Midbrain (tissue), 1 donor: ENCODE results near the gene CIB4.

Experiments
- DNase-seq: peaks from one replicate; lab custom pipeline; 2025; lab: John Stamatoyannopoulos, UW

Gene CIB4

DNA sequence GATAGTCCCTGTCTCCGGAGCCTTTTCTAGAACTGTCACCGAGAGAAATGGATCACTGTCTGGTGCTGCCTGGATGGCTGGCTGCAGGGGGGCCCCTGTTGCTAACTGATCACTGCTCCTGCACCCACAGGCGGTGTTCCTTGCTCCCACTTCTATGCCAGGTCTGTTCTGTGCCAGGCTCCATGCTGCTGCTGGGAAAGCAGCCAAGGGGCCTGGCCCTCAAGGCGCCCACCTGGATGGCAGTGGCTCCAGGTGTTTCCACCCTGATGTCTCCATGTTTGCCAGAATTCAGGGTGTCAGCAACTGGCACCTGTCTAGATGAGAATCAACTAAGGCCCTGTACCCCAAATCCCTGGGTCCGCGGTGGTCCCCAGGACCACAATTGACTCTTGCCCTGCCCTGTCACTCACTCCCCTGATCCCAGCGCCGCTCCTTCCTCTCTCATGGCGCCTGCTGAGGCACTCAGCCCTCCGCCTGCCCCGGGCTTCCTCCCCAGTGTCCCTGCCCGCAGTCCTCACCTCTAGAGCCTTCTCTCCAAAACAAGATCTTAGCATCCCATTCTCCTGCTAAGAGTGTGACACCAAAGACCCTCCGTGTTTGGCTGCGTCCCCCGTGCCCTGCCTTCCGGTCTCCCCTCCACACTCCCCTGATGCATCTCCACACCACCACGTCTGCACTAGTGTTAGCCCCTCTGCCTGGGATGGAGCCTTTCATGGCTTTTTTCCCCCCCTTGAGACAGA is 90.7 kb downstream of the CIB4 start:
- DNase-seq, result no peak

DNA sequence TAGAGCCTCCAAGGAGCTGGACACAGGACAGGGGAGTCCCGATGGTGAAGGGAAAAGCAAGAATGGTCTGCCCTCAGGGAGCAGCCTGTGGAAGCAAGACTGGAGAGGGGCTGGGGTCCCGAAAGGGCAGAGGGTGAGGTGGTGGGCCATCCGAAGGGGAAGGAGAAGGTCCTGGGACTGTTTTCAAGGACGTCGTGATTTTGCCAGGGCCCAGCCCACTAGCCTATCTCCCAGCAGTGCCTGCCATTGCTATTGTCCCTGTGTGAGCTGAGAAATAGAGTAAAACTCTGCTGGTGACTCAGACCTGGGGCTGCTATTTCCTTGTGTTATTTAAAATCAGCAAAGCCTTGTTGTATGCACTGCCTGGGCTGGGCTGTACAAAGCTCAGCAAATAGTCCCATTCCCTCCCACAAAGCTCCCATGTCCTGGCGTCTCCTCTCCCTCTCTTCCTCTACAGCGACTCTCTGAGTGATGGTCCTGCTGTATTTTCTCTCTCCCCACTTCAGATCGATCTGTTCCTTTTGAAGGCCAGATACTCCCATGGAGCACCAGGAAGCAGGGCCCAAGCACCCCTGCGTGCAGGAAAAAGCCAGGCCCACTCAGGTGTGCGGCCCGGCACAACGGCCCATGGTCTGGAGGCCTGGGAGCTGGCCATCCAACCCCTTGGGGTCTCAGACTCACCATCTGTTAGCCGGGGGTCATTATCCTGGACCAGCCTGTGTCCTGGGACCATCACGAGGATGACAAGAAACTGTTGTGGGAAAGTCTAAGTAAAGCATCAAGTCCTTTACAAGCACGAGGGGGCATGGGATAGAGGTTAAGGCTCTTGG is 98.3 kb downstream of the CIB4 start:
- no peak for DNase-seq

DNA sequence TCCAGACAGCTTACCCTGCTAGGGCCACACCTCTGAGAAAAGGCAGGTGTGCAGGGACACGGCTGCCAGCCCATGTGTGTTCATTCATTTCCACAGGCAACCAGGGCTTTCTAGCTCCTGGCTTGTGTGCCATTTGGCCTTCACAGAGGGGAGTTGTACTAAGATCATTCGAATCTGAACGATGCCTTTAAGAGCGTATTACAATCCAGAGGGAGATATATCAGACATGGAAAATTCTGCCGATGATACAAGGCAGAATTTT is 99.0 kb downstream of the CIB4 start:
- no peak for DNase-seq

DNA sequence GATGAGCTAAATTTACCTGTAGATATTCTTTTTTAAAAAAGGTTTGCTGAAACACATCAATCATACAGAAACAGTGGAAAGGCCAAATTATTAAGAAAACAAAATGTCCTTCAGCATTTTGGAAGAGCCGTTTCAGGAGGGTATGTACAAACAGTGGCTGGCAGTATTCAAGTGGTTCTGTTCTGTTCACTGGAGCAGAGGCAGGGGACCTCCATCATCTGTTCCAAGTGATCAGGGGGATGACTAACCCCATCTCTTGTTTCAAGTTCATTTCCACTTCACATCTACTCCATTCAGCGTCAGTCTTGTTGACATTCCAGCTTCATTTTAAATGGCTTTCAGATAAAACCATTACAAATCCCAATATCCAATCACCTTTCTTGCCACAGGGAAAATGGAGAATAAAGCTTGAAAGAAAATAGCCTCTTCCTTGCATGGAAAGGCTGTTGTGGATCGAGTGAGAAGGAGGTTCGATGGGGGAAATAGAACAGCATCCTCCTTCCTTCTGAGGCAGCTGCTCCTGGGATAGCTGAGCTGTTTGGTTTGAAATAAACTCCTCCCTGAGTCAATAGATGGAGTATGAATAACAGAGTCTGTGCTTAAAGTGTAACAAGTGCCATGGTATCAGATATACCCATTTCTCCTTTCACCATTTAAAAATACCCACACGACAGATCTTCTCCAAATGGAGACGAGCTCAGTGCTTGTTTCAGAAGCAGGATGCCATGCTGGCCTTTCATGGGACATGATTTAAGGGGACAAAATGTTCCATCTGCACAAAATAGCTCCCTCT is 99.6 kb downstream of the CIB4 start:
- no peak for DNase-seq

DNA sequence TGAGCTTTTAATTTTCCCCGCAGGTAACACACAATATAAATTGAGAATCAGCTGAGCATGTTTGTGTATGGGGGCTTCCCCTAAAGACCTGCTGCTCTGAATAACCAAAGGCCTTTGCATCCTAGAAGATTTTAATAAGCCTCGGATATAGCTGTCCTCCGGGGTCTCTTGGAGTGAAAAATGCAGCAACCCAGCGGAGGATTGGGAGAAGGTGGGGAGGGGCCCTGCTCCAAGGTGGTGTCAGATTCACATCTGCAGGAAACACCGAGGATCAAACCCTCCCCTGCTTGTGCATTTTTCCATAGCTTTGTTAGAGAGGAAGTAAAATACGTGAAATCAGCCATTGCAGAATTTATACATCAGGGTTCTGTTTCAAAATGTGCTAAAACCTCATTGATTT is 100.2 kb downstream of the CIB4 start:
- DNase-seq, result no peak

DNA sequence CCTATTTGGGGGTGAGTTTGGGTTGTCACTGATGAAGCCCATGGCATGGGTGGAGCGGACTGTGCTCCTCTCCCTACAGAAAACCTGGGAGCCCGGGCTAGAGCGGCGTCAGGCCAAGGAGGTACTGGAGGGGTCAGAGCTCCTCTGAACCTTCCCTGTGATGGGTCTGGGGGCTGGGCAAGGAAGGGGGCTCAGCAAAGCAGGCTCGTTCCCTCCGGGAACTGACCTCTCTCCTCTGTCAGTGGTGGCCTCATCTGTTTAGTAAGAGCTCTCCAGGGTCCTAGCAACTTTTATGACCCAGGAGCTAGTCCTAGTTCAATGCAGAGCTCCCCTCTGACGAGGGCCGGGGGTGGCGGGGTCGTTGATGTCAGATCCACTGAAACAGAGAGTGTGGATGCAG is 100.9 kb downstream of the CIB4 start:
- no peak for DNase-seq

DNA sequence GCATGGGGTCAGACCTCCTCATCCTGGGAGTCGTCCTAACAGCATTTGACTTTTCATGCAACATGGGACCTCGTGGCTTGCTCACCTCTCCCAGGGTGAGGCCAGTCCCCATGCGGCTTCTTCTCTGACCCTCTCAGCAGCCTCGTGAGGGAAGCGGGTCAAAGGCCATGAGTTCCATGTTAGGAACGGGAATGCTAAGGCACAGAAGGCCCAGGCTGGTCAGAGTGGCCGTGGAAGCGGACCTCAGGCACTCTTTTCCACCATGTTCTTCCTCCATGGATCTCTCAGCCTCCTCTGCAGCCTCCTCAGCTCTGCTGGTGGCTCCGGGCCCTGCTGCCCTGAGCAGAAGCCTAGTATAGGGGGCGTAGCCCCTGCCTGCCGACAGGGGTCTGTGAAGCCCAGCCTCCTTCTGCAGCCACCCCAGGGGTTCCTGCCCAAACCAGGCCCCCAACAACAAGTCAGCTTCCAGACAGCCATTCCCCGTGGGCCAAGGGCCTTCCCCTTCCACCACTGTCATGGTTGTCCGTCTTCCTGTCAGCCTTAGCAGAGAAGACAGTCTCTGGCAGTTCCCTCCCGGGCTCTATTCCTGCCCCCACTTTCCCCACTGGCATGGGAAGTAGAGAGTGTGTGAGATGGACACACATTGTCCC is 103.2 kb downstream of the CIB4 start:
- DNase-seq, result no peak

DNA sequence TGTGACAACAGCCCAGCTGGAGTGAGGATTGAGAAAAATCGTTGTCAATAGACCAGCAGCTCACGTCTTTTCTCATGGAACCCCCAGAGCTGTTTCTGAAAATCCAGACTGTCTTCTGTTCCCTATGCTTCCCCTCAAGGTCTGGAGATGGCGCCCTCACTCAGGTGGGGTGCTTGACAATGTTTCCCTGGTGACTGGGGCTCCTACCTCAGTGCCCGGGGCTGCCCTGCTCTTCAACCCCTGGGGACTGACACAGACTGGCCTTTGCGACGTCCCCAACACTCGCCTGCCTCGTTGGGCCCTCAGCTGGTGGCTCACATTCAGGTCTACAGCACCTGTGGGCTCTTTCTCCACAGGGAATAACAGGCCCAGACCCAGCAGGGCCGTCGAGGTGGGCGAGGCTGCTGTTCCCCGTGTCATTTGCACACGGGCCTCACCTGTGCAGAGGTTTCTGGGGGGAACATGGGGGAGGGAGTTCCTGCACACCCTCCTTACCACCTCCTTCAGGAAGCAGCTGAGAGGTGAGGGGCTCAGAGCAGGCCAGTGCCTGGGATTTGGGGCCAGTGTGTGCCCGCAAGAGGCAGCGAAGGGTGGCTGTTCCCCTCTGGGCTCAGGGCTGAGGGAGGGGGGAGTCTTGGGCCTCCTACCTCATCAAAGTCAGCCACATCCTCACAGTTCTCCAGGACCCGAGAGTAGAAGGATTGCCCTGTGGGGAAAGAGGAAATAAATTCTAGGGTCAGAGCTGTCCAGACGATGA is 103.9 kb downstream of the CIB4 start:
- no peak for DNase-seq

DNA sequence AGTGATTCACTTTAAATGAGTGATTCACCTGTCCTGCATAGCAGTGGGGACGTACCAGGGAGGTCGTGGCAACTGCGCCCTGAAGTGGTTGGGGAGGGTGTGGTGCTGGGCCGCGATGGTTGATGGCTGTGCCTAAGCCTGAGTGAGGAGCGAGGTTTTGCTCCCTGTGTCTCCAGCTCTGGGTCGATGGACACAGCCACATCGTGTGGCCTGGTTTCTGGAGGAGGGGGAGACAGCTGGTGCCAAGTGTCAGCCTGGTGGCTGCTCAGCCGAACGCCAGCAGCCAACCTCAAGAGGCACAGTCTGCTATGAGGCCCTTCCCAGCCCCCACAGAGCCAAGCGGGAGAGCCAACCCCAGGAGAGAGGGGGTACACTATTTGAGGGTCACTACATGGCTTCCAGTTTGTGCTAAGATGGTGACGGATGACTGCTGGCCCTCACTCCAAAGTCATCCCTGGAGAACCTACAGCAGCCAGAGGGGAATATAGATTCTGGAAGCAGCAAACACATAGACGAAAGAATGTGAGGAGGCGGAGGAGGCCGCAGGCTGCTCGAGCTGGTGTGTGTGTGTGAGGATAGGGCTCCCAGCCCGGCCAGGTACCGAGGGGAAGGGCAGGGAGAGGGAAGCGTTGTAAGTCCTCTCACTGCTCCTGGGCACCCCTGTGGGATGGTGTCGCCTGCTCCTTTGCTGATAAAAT is 104.6 kb downstream of the CIB4 start:
- DNase-seq, result no peak

DNA sequence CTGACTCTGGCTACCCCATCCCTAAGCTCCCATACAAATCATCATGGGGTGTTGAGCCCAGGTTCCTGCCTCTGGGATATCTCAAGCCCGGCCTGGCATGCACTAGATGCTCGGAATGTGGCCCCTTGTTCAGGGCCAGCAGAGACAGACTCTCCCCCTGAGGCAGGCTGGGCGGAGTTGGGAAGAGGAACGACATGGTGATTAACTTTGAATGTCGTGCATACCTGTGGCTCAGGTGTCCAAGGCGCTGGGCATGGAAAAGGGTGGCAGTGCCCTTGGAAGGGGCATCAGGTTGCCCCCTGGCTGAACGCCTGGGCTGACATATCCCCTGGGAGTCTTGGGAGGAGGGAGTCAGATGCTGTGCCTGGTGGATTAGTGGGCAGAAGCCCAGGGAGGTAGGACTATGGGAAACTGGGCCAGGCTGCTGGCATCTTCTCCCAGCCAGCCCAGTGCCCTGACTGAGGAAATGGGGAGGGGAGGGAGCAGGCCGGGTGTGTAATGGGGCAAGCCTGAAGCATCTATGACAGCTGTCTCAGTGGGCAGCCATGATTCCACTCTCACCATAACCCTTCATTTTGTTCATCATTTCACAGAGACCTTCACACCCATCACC is 105.4 kb downstream of the CIB4 start:
- no peak for DNase-seq

DNA sequence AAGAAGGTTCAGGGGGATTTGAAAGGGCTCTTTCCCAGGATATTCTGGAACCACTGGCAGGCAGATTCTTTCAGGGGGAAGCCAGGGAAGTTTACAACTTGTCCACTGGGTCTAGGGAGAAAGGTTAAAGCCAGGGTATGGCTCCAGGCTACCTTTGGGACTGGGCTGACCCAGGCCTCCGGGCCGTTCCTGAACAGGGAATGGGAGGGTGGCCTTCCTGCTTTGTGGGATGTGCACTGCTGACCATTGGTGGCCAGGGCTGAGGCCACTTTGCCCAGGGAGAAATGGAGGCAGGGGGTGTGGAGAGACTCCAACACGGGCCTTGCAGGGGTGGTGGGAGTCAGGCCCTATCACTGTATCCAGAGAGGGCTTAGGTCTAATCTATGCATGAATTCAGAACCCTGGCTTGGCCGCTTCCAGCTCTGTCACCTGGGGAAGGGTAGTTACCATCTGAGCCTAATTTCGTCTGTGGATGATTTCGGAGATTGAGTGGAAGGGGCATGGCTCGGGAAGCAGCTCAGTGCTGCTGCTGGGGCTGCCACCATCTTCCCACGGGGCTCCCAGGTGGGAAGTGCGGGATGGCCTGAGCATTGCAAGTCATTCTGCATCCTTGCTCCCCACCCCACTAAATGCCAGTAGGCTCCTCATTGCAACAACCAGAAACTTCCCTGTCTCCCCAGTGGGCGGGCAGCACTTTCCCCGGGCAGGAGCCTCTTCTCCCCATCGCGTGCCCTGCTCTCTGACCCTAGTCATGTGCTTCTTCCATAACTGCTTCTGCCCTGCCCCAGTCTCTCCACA is 106.1 kb downstream of the CIB4 start:
- DNase-seq, result no peak

DNA sequence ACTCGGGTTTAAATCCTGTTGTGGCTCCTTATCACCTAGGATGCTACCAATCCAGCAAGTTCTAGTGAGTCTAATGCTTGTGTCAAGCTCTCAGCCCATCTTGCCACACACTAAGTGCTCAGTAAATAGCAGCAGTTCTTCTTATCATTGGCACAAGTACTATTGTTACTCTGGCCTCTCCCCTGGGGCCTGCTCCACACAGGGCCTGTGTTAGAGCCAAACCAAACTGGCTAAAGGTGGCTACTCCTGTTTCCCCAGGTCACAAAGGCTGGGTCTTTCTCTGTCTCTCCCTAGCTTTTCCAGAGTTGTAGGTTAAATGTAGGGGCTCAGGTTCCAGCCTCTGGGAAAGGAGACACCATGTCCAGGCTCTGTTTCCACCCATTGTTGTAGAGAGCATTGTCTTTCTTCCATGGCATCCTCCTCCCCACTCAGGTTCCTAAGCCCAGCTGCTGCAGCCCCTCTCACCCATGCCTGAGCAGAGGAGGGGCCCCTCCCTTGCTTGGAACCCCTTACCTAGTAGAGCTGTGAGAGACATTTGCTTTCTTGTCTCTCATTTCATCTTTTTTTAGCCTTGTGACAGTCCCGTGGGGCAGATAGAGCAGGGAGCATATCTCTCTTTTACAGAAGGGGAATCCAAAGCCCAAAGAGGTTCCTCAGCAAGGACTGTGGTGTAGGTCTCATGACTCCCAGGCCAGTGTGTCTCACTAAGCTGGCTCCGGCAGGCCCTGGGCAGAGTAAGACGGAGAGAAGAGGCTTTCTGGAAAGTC is 106.9 kb downstream of the CIB4 start:
- DNase-seq, result no peak

DNA sequence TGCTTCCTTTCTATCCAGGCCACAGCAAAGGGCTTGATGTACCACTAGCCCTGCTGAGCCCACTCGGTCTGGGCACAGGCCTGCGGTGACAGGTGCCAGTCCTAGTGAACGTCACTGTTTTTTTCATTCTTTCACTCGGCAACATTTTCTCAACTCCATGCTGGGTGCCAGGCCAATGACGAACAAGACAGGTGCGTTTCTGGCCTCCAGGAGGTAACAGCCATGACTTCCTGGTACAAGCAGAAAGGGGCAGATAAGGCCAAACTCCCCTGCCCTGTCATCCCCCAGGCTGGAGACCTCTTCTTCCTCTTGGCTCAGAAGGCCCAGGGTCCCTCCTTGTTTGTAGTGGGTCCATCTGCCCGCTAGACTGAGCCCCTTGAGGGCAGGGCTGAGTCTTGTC is 107.5 kb downstream of the CIB4 start:
- no peak for DNase-seq

DNA sequence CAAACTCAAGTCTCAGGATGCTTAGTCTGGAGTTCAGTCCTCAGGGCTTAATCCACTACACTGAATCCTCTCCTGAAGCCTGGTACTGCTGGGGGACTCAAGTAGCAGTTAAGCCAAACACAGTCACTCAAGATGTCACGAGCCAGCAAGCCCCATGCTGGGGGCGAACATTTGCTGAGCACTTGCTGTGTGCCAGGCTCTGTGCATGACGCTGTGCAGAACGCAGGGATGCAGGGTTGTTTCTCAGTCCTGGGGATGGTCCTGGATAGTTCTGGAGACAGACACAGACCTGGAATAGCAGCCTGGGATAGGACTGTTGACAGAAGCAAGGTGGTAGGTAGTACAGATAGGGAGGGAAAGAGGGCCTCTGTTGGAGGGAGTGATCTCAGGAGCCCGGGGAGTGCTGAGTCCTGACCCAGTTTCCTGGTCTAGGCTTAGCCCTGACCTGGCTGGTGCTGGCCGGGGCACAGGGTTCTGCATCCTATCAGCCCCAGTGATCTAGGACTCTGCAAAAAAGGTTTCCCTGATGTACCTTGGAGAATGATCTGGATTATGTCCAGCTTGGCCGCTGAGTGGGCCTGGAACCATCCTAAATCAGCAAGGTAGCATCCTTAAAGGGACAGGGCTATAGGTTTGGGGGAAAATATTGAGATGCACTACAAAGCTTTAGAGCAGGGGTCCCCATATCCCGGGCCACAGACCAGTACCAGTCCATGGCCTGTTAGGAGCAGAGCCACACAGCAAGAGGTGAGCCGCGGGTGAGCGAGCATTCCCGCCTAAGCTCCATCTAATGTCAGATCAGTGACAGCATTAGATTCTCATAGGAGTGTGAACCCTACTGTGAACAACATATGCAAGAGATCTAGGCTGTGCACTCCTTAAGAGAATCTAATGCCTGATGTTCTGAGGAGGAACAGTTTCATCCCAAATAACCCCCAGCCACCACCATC is 108.6 kb downstream of the CIB4 start:
- DNase-seq, result no peak
